Right lobe of liver (tissue), 6 donors: Measurements from ENCODE around the gene LRP10. TPM values are rescaled to one million over a fixed set of nuclear protein-coding genes. Genes with fewer than 3 reads are reported as not detected.
A peak's percentile ranks its signal among the peaks of the same experiment; 100 is the strongest.

Experiments used
- ATAC-seq, 4 donors: fragments of 200-7000 bp; cut with Tn5 transposase; one replicate each; pipeline ENCODE4 v1.9.1; 2020; ENCODE audit warnings: mild to moderate bottlenecking in 4 of 4, moderate library complexity in 4 of 4
- DNase-seq, 3 donors: peaks; one replicate each; pipeline ENCODE4 v3.0.0-alpha.2; 2020
- H3K27ac ChIP-seq, 3 donors: fragments of 200-600 bp; one replicate each; pipeline ENCODE4 v1.8.0; 2022
- H3K27me3 ChIP-seq, 2 donors: fragments of 200-600 bp; one replicate each; pipeline ENCODE4 v1.8.0; 2022
- H3K36me3 ChIP-seq, 4 donors: fragments of 200-600 bp; sonication (generic) in 1 of 4; one replicate each; pipeline versions ENCODE4 v1.5.1 to v1.8.0; 2017 to 2022; ENCODE audit warnings: control low read depth in 1 of 4
- H3K4me1 ChIP-seq, 4 donors: fragments of 200-600 bp; sonication (generic) in 1 of 4; one replicate each; pipeline versions ENCODE4 v1.5.1 to v1.8.0; 2017 to 2022; ENCODE audit warnings: control low read depth in 1 of 4
- H3K4me3 ChIP-seq, 3 donors: fragments of 200-600 bp; one replicate each; pipeline ENCODE4 v1.8.0; 2022
- H3K9me3 ChIP-seq, 4 donors: fragments of 200-600 bp; sonication (generic) in 1 of 4; one replicate each; pipeline versions ENCODE4 v1.5.1 to v1.8.0; 2017 to 2022; ENCODE audit warnings: control low read depth in 1 of 4
- POLR2A ChIP-seq: fragments of 450-650 bp; IDR thresholded peaks from one replicate; pipeline ENCODE4 v1.6.1; 2017; ENCODE audit warnings: antibody characterized with exemption, mild to moderate bottlenecking
- WGBS: methylation state at CpG from one replicate; pipeline ENCODE4 v1.1.6; 2018; ENCODE audit warnings: low coverage, low lambda C conversion rate; ENCODE audit not compliant: insufficient coverage; ENCODE audit errors: missing lambda C conversion rate; 5-methylcytosine and 5-hydroxymethylcytosine counted together
- intact Hi-C, 2 donors: fragments of 100-400 bp; cut with DNase I; formaldehyde crosslinking; loops; one replicate each; pipeline versions ENCODE4 v1.11.2 to v1.14.1; 2022
- total RNA-seq, 6 experiments: library from RNA; depleted of rRNA in 2 of 6; stranded (reverse); fragments of >200 nt in 2 of 6; fragmentation: NEBNext Ultra II Directional in 3 of 6; extraction: Animal tissue kit (Norgen Biotek cat#: 25700) in 3 of 6; gene quantifications; one replicate each; pipeline versions ENCODE4 v1.1.0 to v1.2.4, GENCODE V29; 2016 to 2023
- TF ChIP-seq, protein P1 (sequence below), 4 donors: fragments of 200-600 bp in 3 of 4; fragments of 450-650 bp in 1 of 4; IDR thresholded peaks; one replicate each; pipeline versions ENCODE4 v1.5.1 to v1.8.0; 2016 to 2022; ENCODE audit warnings: antibody characterized with exemption in 4 of 4, mild to moderate bottlenecking in 2 of 4
- donor health status: DM: no; HTN: yes; CAD: no.
- donor health status: DM: no; HTN: no; CAD: no.
- donor health status: DM: no; HTN: no; CAD: no.
- donor health status: DM: no; HTN: yes; CAD: no.
- donor health status: DM: no; HTN: yes; CAD: no.

The LRP10 gene
- total RNA-seq, 6 experiments from 2014 or later = 31.0 to 54.5 (median 44.6) TPM

DNA sequence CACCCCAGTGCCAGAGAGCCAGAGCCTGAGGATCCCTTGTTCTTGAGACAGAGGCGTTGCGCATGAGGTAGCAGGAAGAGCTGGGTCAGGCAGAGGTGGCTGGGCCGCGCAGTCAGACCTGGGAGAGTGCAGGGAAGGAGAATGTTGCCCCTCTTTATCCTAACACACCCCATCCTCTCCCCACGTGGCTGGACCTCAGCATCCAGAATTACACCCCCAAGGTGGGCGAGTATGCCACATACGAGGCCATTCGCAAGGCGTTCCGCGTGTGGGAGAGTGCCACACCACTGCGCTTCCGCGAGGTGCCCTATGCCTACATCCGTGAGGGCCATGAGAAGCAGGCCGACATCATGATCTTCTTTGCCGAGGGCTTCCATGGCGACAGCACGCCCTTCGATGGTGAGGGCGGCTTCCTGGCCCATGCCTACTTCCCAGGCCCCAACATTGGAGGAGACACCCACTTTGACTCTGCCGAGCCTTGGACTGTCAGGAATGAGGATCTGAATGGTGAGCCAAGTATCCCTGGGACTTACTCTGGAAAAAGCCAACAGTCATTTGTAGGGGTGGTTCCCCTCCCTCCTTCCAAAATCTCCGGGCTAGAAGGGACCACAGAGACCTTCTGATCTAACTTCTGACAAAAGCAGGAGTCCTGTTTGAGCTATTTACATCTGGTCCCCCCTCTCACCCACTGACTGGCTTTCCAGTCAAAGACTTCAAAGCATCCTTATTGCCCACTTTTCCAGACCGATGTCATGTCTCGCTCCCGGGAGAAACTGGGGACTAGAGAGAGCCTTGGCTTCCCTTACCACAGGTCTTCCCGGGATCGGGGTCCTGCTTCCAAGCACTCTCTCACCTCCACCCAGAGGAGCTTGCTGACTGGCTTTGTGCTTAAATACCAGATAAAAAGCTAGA lies 29.1 kb upstream of the LRP10 start:
- Histone ChIP-seq H3K27ac (no peak overlapping the region), H3K4me1 (peaks cover 0 to 3% (median 0%) of the 10 kb centered on the region in 4 donors), H3K4me3 (no peak overlapping the region), H3K36me3 (peaks cover 0 to 8% (median 1%) of the 10 kb centered on the region in 4 donors), H3K9me3 (no peaks in the 10 kb centered on the region), H3K27me3 (no peaks in the 10 kb centered on the region)
- TF ChIP-seq, protein P1, sequence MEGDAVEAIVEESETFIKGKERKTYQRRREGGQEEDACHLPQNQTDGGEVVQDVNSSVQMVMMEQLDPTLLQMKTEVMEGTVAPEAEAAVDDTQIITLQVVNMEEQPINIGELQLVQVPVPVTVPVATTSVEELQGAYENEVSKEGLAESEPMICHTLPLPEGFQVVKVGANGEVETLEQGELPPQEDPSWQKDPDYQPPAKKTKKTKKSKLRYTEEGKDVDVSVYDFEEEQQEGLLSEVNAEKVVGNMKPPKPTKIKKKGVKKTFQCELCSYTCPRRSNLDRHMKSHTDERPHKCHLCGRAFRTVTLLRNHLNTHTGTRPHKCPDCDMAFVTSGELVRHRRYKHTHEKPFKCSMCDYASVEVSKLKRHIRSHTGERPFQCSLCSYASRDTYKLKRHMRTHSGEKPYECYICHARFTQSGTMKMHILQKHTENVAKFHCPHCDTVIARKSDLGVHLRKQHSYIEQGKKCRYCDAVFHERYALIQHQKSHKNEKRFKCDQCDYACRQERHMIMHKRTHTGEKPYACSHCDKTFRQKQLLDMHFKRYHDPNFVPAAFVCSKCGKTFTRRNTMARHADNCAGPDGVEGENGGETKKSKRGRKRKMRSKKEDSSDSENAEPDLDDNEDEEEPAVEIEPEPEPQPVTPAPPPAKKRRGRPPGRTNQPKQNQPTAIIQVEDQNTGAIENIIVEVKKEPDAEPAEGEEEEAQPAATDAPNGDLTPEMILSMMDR (IDR thresholded peaks at IDR 0.05) = no peak
- TF ChIP-seq POLR2A = no peak
- DNase-seq = peak in 1 of 3 donors; percentile 27
- no peak for ATAC-seq
- 94% methylated on average over 11 of the region's 28 CpGs for WGBS
- intact Hi-C loops = no loop called here

DNA sequence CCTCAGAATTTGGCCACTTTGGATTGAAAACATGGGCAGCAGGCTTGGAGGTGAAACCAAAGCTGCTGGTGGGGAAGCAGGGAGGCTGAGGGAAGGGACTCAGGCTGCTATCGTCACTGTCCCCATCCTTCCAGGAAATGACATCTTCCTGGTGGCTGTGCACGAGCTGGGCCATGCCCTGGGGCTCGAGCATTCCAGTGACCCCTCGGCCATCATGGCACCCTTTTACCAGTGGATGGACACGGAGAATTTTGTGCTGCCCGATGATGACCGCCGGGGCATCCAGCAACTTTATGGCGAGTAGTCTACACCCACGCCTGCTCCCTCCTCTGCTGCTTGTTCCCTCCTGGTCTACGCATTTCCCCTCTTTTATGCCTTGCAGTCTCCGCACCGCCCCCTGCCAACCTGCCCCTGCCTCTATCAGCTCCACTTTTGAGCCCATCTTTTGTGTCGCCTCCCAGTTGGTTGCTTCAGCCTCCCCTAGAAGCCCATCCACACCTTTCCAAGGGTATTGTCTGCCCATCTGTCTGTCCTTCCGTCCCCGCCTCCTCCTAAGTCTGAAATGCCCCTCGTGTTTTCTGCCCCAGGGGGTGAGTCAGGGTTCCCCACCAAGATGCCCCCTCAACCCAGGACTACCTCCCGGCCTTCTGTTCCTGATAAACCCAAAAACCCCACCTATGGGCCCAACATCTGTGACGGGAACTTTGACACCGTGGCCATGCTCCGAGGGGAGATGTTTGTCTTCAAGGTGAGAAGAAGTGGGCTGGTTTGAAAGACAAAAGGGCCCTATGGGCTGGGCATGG lies 28.2 kb upstream of the LRP10 start:
- intact Hi-C loops = no loop called here
- ATAC-seq (peak in 1 of 4 donors; percentile 13), DNase-seq (peak in 1 of 3 donors; percentile 26)
- Histone ChIP-seq H3K4me1 (peaks cover 0 to 3% (median 0%) of the 10 kb centered on the region in 4 donors), H3K9me3 (no peaks in the 10 kb centered on the region), H3K4me3 (no peak overlapping the region), H3K27me3 (no peaks in the 10 kb centered on the region), H3K36me3 (peaks cover 0 to 8% (median 1%) of the 10 kb centered on the region in 4 donors), H3K27ac (no peak overlapping the region)
- TF ChIP-seq, protein P1 (IDR thresholded peaks at IDR 0.05) = no peak
- TF ChIP-seq POLR2A = no peak
- WGBS = 76% methylated on average over 8 of the region's 21 CpGs

DNA sequence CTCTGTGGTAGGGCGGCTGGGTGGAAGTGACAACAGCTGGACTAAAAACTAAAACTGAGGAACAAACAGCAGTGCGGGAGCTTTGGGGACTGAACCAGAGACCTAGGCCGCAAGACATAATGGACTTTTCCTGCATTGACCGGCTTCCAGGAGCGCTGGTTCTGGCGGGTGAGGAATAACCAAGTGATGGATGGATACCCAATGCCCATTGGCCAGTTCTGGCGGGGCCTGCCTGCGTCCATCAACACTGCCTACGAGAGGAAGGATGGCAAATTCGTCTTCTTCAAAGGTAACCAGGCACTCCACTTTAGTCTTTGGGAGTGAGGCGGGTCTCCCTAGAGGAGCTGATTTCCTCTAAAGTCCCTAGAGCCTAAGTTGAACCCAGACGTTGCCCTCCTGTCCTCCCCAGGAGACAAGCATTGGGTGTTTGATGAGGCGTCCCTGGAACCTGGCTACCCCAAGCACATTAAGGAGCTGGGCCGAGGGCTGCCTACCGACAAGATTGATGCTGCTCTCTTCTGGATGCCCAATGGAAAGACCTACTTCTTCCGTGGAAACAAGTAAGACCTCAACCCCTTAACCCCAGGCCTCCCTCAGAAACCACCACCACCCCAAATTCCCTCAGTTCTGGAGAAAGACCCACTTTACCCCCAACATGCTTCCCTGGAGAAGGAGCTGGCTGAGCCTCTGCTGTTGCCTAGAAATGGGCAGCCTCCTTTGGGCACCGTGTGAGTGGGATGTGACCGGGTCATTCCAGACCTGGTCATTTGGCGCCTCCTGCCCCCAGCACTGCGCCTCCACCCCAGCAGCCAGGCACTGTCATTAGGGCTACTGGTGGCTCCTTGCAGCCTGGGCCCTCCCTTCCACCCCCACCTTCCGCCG lies 27.1 kb upstream of the LRP10 start:
- H3K36me3 ChIP-seq = peaks cover 0 to 8% (median 1%) of the 10 kb centered on the region in 4 donors
- intact Hi-C loops = no loop called here
- TF ChIP-seq, protein P1 (IDR thresholded peaks at IDR 0.05) = no peak
- TF ChIP-seq POLR2A = no peak
- no peaks in the 10 kb centered on the region for H3K27me3 ChIP-seq
- no peak overlapping the region for H3K4me3 ChIP-seq
- ATAC-seq (no peak), DNase-seq (peak in 1 of 3 donors; percentile 25)
- 86% methylated on average over 7 of the region's 22 CpGs for WGBS
- no peaks in the 10 kb centered on the region for H3K9me3 ChIP-seq
- H3K4me1 ChIP-seq = no peaks in the 10 kb centered on the region
- H3K27ac ChIP-seq = no peak overlapping the region

DNA sequence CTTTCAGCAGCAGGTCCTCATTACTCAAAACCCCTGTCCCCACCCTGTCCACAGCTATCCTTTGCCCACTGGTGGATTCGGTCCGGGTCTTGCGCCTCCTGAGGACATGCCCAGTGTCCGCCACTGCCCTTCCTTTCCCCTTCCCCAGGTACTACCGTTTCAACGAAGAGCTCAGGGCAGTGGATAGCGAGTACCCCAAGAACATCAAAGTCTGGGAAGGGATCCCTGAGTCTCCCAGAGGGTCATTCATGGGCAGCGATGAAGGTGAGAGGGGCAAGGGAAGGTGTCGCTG lies 26.5 kb upstream of the LRP10 start:
- TF ChIP-seq, protein P1 (IDR thresholded peaks at IDR 0.05) = no peak
- TF ChIP-seq POLR2A = no peak
- DNase-seq (no peak), ATAC-seq (no peak)
- Histone ChIP-seq H3K36me3 (peaks cover 0 to 8% (median 1%) of the 10 kb centered on the region in 4 donors), H3K27ac (no peak overlapping the region), H3K9me3 (no peaks in the 10 kb centered on the region), H3K27me3 (no peaks in the 10 kb centered on the region), H3K4me1 (no peaks in the 10 kb centered on the region), H3K4me3 (no peak overlapping the region)
- intact Hi-C loops = no loop called here
- WGBS = 82% methylated on average over 5 of the region's 9 CpGs
